Dermis blood vessel endothelial cell (primary cell): ENCODE data around the gene MRPS22. TPM values are rescaled to one million over a fixed set of nuclear protein-coding genes. Genes with fewer than 3 reads are reported as not detected.
A peak's percentile ranks its signal among the peaks of the same experiment; 100 is the strongest.
"Not testable (repeated sequence)": the region's sequence is repeated elsewhere in the genome, so short reads cannot be mapped to it uniquely, and the experiment has no call there.

Source experiments
- DNase-seq: peaks from one replicate; pipeline ENCODE4 v3.0.0; 2010
- total RNA-seq: library from RNA; depleted of rRNA; stranded (reverse); fragments of >200 nt; gene quantifications from 2 replicates; pipeline ENCODE4 v1.2.3, GENCODE V29; 2014

MRPS22 gene
- total RNA-seq, 1 donor from 2014 or later, result 71.5 TPM

- DNase-seq, result no peak
These were observed 4.5 kb upstream of the MRPS22 start for GRCh38 chr3:139339219-139339906.

- no peak for DNase-seq
These were observed 3.0 kb upstream of the MRPS22 start for GRCh38 chr3:139340784-139341183.

- DNase-seq, result no peak
These were observed 1.8 kb upstream of the MRPS22 start for GRCh38 chr3:139342054-139342453.

- no peak for DNase-seq
These were observed 3.0 kb downstream of the MRPS22 start for GRCh38 chr3:139346771-139347170.

GRCh38 chr3:139353920-139354556 is 10.2 kb downstream of the MRPS22 start:
- DNase-seq, result peak; percentile 79

GRCh38 chr3:139354661-139355060 is 10.8 kb downstream of the MRPS22 start:
- no peak for DNase-seq

GRCh38 chr3:139355476-139355875 is 11.7 kb downstream of the MRPS22 start:
- no peak for DNase-seq

GRCh38 chr3:139355891-139356290 is 12.1 kb downstream of the MRPS22 start:
- no peak for DNase-seq

- DNase-seq, result no peak
These were observed 14.1 kb downstream of the MRPS22 start for GRCh38 chr3:139357899-139358298.

GRCh38 chr3:139358841-139359562 is 15.2 kb downstream of the MRPS22 start:
- DNase-seq, result peak; percentile 52

- DNase-seq, result no peak
These were observed 17.5 kb downstream of the MRPS22 start for GRCh38 chr3:139361276-139361675.

GRCh38 chr3:139364549-139364948 is 20.7 kb downstream of the MRPS22 start:
- no peak for DNase-seq

GRCh38 chr3:139374099-139374498 is 30.3 kb downstream of the MRPS22 start:
- DNase-seq, result no peak

GRCh38 chr3:139377378-139377777 is 33.6 kb downstream of the MRPS22 start:
- DNase-seq, result no peak

- peak; percentile 69 for DNase-seq
These were observed 34.9 kb downstream of the MRPS22 start for GRCh38 chr3:139378587-139379241.

- no peak for DNase-seq
These were observed 36.8 kb downstream of the MRPS22 start for GRCh38 chr3:139380575-139380974.

- not testable (repeated sequence) for DNase-seq
These were observed 38.5 kb downstream of the MRPS22 start for GRCh38 chr3:139382291-139382690.

GRCh38 chr3:139388077-139388476 is 44.3 kb downstream of the MRPS22 start:
- no peak for DNase-seq

GRCh38 chr3:139388821-139389551 is 45.2 kb downstream of the MRPS22 start:
- DNase-seq, result peak; percentile 44

GRCh38 chr3:139389552-139390368 is 45.9 kb downstream of the MRPS22 start, which contains the start of gene COPB2:
Gene COPB2 (minus strand): TSS chr3:139389647. CDS start chr3:139389550, 97 bp downstream.
- peak; percentile 100 for DNase-seq

GRCh38 chr3:139394116-139394515 is 50.3 kb downstream of the MRPS22 start:
- DNase-seq, result no peak
